Mesodermal cell (in vitro differentiated cells): ENCODE results near the gene SDCCAG8.

Experiments used
- H3K27ac ChIP-seq: 2 replicates; pipeline ENCODE4 v1.7.0; 2013; ENCODE audit warnings: mild to moderate bottlenecking, low read depth, low read length, moderate library complexity; ENCODE audit not compliant: severe bottlenecking
- H3K36me3 ChIP-seq: 2 replicates; pipeline ENCODE4 v1.7.1; 2013; ENCODE audit warnings: mild to moderate bottlenecking, low read length, moderate library complexity; ENCODE audit not compliant: control insufficient read depth, insufficient read depth
- H3K4me1 ChIP-seq: one replicate; pipeline ENCODE4 v1.7.1; 2013; ENCODE audit warnings: mild to moderate bottlenecking, low read length; ENCODE audit not compliant: insufficient read depth, control insufficient read depth, poor library complexity, severe bottlenecking
- H3K4me3 ChIP-seq: 2 replicates; pipeline ENCODE4 v1.7.0; 2013; ENCODE audit warnings: low read length, control low read depth, mild to moderate bottlenecking; ENCODE audit not compliant: insufficient read depth, poor library complexity, severe bottlenecking; ENCODE audit errors: extremely low read depth
- H3K9me3 ChIP-seq: 2 replicates; pipeline ENCODE4 v1.7.1; 2013; ENCODE audit warnings: mild to moderate bottlenecking, low read length, moderate library complexity; ENCODE audit not compliant: control insufficient read depth
- WGBS, 2 experiments: methylation state at CpG; one replicate each; pipeline ENCODE4 v1.1.5; 2013; ENCODE audit warnings: missing lambda C conversion rate in 2 of 2; ENCODE audit not compliant: insufficient coverage in 2 of 2; 5-methylcytosine and 5-hydroxymethylcytosine counted together

Gene SDCCAG8

GRCh38 chr1:243435836-243436235 is 180.0 kb downstream of the SDCCAG8 start:
- no peak overlapping the region for H3K4me3 ChIP-seq

DNA sequence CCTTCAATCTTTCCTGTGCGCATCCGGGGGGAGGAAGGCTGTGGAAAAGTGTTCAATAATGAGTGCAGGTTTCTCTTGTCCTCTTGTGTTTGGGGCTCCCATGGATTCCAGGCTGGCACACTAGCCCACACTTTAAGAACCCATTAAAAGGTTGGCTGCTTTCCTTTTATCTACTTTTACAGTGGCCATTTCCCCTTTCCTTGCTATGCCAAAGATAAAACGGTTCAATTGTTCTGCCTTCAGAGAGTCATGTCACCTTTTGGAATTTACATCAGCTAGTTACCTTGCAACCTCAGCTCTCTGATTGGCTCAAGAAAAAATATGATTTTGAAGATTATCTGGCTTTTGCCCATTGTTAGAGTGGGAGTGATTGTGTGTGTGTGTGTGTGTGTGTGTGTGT is 182.3 kb downstream of the SDCCAG8 start:
- Histone ChIP-seq H3K36me3 (no peaks in the 10 kb centered on the region), H3K4me3 (no peak overlapping the region), H3K9me3 (no peaks in the 10 kb centered on the region), H3K4me1 (no peaks in the 10 kb centered on the region), H3K27ac (no peak overlapping the region)
- 100% methylated on average over 1 of the region's 3 CpGs for WGBS, 2 experiments

More at GRCh38 chr1:243435836-243436235, 180.0 kb downstream of the SDCCAG8 start:
- H3K27ac ChIP-seq, result no peak overlapping the region
- H3K9me3 ChIP-seq, result no peaks in the 10 kb centered on the region
- no CpG with 5 or more reads among the region's 3 CpGs for WGBS, 2 experiments
- H3K36me3 ChIP-seq, result no peaks in the 10 kb centered on the region
- H3K4me1 ChIP-seq, result no peaks in the 10 kb centered on the region

DNA sequence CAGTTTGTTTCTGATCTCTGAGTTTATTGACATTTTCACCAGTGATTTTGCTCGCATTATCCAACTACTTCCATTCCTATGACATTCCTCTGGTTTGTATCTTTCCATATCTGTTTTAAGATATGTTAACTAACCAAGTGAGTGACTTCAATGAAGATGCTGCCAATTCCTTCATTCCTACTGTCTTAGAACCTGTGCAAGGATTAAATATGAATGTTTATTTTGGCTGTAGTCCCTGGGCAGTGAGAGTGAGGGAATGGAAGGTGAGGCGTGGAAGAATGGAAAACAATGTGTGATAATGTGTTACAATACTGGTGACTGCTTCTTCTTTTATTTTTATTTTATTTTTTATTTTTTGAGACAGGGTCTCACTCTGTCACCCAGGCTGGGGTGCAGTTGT is 183.0 kb downstream of the SDCCAG8 start:
- no peak overlapping the region for H3K4me3 ChIP-seq
- no peak overlapping the region for H3K27ac ChIP-seq
- H3K4me1 ChIP-seq, result no peaks in the 10 kb centered on the region
- H3K9me3 ChIP-seq, result no peaks in the 10 kb centered on the region
- H3K36me3 ChIP-seq, result no peaks in the 10 kb centered on the region
- WGBS, 2 experiments, result 100% methylated on average over 1 of the region's 2 CpGs; no CpG with 5 or more reads in 1 of the 2 experiments

GRCh38 chr1:243440406-243440805 is 184.6 kb downstream of the SDCCAG8 start:
- Histone ChIP-seq H3K4me3 (no peak overlapping the region), H3K27ac (no peak overlapping the region)
- WGBS, 2 experiments, result 85 to 96% methylated on average over 1 to 2 of the region's 2 CpGs

DNA sequence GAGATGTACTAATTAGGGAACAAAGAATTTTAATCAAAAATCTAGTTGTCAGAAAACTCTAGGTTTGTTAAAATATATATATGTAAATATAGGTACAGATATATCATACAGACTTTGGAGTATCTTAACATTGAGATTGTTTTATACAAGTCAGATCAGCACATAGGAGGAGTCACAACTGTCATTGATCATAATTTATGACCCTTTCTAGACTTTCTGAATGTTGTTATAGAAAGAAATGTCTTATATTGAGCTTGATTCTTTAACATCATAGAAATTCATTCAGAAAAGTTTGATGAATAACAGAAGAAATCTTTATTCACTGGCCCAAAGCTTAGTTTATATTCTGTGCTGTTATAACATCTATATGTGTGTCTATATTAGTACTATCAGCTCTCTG is 185.8 kb downstream of the SDCCAG8 start:
- Histone ChIP-seq H3K9me3 (no peaks in the 10 kb centered on the region), H3K36me3 (no peaks in the 10 kb centered on the region), H3K4me3 (no peak overlapping the region), H3K4me1 (no peaks in the 10 kb centered on the region), H3K27ac (no peak overlapping the region)

More at GRCh38 chr1:243440406-243440805, 184.6 kb downstream of the SDCCAG8 start:
- Histone ChIP-seq H3K9me3 (no peaks in the 10 kb centered on the region), H3K36me3 (no peaks in the 10 kb centered on the region), H3K4me1 (no peaks in the 10 kb centered on the region)

GRCh38 chr1:243443557-243443956 is 187.7 kb downstream of the SDCCAG8 start:
- 93 to 96% methylated on average over 3 of the region's 4 CpGs for WGBS, 2 experiments
- H3K36me3 ChIP-seq, result no peaks in the 10 kb centered on the region
- no peak overlapping the region for H3K27ac ChIP-seq
- H3K4me3 ChIP-seq, result no peak overlapping the region
- no peaks in the 10 kb centered on the region for H3K4me1 ChIP-seq
- H3K9me3 ChIP-seq, result no peaks in the 10 kb centered on the region

- Histone ChIP-seq H3K27ac (no peak overlapping the region), H3K9me3 (no peaks in the 10 kb centered on the region), H3K4me3 (no peak overlapping the region), H3K36me3 (no peaks in the 10 kb centered on the region), H3K4me1 (no peaks in the 10 kb centered on the region)
- WGBS, 2 experiments, result no CpG with 5 or more reads among the region's 3 CpGs
Observed at GRCh38 chr1:243447347-243447746, 191.5 kb downstream of the SDCCAG8 start.

DNA sequence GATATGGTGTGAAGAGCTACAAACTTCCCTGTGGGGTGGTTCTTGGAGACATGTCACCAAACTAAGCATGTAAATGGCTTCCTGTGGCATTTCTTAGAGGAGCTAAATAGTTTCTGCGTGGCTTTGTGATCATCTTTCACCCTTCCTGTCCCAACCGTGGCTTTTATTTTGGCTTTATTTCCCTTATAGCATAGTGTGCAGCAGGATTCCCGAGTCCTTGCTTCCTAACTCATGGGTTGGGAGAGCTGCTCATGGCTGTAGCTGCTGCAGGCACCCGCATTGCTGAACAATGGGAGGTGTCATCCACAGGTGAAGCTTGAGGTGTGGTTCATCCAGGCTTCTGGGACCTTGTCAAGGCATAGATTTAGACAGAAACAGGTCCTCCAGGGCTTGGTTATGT is 192.0 kb downstream of the SDCCAG8 start:
- Histone ChIP-seq H3K27ac (no peak overlapping the region), H3K36me3 (no peaks in the 10 kb centered on the region), H3K4me3 (no peak overlapping the region), H3K9me3 (no peaks in the 10 kb centered on the region), H3K4me1 (no peaks in the 10 kb centered on the region)
- WGBS, 2 experiments, result 81 to 89% methylated on average over 1 to 3 of the region's 4 CpGs

GRCh38 chr1:243449373-243449772 is 193.5 kb downstream of the SDCCAG8 start:
- Histone ChIP-seq H3K9me3 (no peaks in the 10 kb centered on the region), H3K36me3 (no peaks in the 10 kb centered on the region)
- 94 to 96% methylated on average over 4 to 6 of the region's 6 CpGs for WGBS, 2 experiments

DNA sequence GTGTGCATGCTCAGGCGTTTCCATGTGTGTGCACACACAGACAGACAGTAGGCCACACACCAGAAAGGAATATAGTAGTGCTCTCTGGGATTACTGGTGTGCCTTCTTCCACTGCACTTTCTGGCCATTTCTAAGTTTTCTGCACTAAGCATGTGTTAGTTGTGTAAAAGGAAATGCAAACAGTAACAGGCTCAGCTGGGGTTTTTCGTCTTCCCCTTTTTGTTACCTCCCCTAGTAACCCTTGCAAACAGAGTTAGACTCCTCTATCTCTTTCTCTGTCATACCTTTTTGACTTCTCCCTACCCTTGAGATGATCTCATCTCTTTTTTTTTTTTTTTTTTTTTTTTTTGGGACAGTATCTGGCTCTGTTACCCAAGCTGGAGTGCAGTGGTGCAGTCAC is 196.3 kb downstream of the SDCCAG8 start:
- 80 to 100% methylated on average over 1 of the region's 2 CpGs for WGBS, 2 experiments
- H3K36me3 ChIP-seq, result no peaks in the 10 kb centered on the region
- H3K9me3 ChIP-seq, result no peaks in the 10 kb centered on the region
- H3K4me1 ChIP-seq, result no peaks in the 10 kb centered on the region
- no peak overlapping the region for H3K27ac ChIP-seq
- no peak overlapping the region for H3K4me3 ChIP-seq

More at GRCh38 chr1:243449373-243449772, 193.5 kb downstream of the SDCCAG8 start:
- Histone ChIP-seq H3K4me1 (no peaks in the 10 kb centered on the region), H3K27ac (no peak overlapping the region), H3K4me3 (no peak overlapping the region)

- H3K4me3 ChIP-seq, result no peak overlapping the region
- H3K27ac ChIP-seq, result no peak overlapping the region
- H3K4me1 ChIP-seq, result no peaks in the 10 kb centered on the region
- 96 to 98% methylated on average over 7 of the region's 17 CpGs for WGBS, 2 experiments
- H3K36me3 ChIP-seq, result no peaks in the 10 kb centered on the region
- H3K9me3 ChIP-seq, result no peaks in the 10 kb centered on the region
Observed at GRCh38 chr1:243454328-243454997, 198.6 kb downstream of the SDCCAG8 start.
